Measurements from ENCODE around the gene CYP3A4.

The CYP3A4 gene

GRCh38 chr7:99720800-99721595 lies 63.0 kb downstream of the CYP3A4 start:
- no peak for DNase-seq

GRCh38 chr7:99719996-99720769 lies 63.8 kb downstream of the CYP3A4 start:
- DNase-seq, result no peak

- no peak for DNase-seq
Measured at GRCh38 chr7:99713995-99714570, 69.9 kb downstream of the CYP3A4 start.

- DNase-seq, result no peak
Measured at GRCh38 chr7:99709838-99710578, 74.0 kb downstream of the CYP3A4 start.

- no peak for DNase-seq
Measured at GRCh38 chr7:99709260-99709659, 74.7 kb downstream of the CYP3A4 start.

GRCh38 chr7:99707096-99707495 lies 76.9 kb downstream of the CYP3A4 start:
- no peak for DNase-seq

Data from NCI-H774 (cell line).